ENCODE results near the gene AGTRAP. TPM values are rescaled to one million over a fixed set of nuclear protein-coding genes. Genes with fewer than 3 reads are reported as not detected.
A peak's percentile ranks its signal among the peaks of the same experiment; 100 is the strongest.

AGTRAP gene, protein sequence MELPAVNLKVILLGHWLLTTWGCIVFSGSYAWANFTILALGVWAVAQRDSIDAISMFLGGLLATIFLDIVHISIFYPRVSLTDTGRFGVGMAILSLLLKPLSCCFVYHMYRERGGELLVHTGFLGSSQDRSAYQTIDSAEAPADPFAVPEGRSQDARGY
- 47.0 TPM for polyA plus RNA-seq (2012; ENCODE audit: insufficient read length, low read depth)

DNA sequence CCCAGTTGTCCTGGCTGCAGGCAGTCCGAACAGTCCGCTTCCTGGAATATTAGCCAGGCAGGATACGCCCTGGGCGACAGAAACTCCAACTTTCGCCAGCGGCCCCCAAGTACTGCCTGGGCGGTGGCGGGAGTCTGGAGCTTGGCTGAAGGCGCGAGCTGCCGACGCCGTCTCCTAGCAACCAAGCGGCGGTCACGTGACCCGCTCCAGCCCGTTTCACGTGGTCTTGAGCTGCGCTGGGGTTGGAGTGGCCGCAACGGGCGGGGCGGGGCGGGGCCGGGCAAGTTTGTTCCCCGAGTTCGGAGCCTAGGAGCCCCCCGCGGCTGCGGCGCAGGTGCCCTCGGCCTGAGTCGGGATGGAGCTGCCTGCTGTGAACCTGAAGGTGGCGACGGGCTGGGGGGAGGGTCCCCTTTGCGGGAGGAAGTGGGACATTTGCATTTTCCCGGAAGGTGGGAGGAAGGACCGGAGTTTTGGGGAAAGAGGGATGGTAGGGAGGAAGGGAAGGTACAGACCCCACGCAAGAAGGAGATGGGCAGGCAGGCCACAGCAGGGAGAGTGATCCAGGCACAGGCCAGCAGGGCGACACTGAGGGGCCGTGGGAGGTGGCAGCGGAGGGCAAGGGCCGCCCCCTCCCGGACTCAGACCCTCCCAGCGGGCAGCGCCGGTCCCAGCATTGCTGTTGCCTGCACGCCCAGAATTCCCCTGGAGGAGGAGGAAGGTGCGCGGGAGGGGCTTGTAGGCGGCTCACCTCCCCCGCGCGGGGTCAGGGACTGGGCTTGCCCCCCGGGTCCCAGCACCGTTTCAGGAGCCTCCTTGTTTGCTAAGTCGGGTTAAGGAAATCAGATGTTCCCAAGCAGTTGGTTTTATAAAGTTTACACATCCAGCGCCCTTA is at the start of gene AGTRAP:
TSS of gene AGTRAP (plus strand) at position 283 of the 892 bp plus-strand sequence. CDS start at position 356, 73 bp downstream.
- no peak for TF ChIP-seq TAF1 (IDR thresholded peaks at IDR 0.05; ENCODE audit: borderline replicate concordance, insufficient read depth, low read length)
- peak; percentile 84; the same call in 1 of the 2 replicates for TF ChIP-seq SIN3A (IDR thresholded peaks at IDR 0.05; ENCODE audit: borderline replicate concordance, insufficient read depth, low read length)
- TF ChIP-seq FOXP2 (optimal IDR thresholded peaks at IDR 0.05; ENCODE audit: borderline replicate concordance, extremely low read depth, extremely low read length, insufficient read depth) = peak; percentile 8
- TF ChIP-seq, protein P1, sequence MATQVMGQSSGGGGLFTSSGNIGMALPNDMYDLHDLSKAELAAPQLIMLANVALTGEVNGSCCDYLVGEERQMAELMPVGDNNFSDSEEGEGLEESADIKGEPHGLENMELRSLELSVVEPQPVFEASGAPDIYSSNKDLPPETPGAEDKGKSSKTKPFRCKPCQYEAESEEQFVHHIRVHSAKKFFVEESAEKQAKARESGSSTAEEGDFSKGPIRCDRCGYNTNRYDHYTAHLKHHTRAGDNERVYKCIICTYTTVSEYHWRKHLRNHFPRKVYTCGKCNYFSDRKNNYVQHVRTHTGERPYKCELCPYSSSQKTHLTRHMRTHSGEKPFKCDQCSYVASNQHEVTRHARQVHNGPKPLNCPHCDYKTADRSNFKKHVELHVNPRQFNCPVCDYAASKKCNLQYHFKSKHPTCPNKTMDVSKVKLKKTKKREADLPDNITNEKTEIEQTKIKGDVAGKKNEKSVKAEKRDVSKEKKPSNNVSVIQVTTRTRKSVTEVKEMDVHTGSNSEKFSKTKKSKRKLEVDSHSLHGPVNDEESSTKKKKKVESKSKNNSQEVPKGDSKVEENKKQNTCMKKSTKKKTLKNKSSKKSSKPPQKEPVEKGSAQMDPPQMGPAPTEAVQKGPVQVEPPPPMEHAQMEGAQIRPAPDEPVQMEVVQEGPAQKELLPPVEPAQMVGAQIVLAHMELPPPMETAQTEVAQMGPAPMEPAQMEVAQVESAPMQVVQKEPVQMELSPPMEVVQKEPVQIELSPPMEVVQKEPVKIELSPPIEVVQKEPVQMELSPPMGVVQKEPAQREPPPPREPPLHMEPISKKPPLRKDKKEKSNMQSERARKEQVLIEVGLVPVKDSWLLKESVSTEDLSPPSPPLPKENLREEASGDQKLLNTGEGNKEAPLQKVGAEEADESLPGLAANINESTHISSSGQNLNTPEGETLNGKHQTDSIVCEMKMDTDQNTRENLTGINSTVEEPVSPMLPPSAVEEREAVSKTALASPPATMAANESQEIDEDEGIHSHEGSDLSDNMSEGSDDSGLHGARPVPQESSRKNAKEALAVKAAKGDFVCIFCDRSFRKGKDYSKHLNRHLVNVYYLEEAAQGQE (IDR thresholded peaks at IDR 0.05; ENCODE audit: insufficient read depth in 1 of 2, low read depth in 2 of 2, low read length in 2 of 2) = no peak
- peak; percentile 33; the same call in 1 of the 2 replicates for TF ChIP-seq POLR2AphosphoS5 (IDR thresholded peaks at IDR 0.05; ENCODE audit: low read depth, low read length)

DNA sequence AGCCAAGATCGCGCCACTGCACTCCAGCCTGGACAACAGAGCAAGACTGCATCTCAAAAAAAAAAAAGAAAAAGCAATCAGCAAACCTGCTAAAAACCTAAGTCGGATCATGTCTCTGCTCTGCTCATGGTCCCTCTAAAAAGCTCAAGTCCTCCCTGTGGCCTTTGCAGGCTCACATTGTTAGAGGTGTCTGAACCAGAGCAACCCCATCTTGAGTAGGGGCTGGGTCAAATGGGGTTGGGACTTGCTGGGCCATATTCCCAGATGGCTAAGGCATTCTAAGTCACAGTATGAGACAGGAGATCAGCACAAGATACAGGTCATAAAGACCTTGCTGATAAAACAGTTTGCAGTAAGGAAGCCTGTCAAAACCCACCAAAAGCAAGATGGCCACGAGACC is 47.4 kb upstream of the AGTRAP start:
- TF ChIP-seq SIN3A (IDR thresholded peaks at IDR 0.05; ENCODE audit: borderline replicate concordance, insufficient read depth, low read length) (no peak), TAF1 (IDR thresholded peaks at IDR 0.05; ENCODE audit: borderline replicate concordance, insufficient read depth, low read length) (no peak), POLR2AphosphoS5 (IDR thresholded peaks at IDR 0.05; ENCODE audit: low read depth, low read length) (no peak), FOXP2 (optimal IDR thresholded peaks at IDR 0.05; ENCODE audit: borderline replicate concordance, extremely low read depth, extremely low read length, insufficient read depth) (no peak)
- TF ChIP-seq, protein P1 (IDR thresholded peaks at IDR 0.05; ENCODE audit: insufficient read depth in 1 of 2, low read depth in 2 of 2, low read length in 2 of 2) = no peak

DNA sequence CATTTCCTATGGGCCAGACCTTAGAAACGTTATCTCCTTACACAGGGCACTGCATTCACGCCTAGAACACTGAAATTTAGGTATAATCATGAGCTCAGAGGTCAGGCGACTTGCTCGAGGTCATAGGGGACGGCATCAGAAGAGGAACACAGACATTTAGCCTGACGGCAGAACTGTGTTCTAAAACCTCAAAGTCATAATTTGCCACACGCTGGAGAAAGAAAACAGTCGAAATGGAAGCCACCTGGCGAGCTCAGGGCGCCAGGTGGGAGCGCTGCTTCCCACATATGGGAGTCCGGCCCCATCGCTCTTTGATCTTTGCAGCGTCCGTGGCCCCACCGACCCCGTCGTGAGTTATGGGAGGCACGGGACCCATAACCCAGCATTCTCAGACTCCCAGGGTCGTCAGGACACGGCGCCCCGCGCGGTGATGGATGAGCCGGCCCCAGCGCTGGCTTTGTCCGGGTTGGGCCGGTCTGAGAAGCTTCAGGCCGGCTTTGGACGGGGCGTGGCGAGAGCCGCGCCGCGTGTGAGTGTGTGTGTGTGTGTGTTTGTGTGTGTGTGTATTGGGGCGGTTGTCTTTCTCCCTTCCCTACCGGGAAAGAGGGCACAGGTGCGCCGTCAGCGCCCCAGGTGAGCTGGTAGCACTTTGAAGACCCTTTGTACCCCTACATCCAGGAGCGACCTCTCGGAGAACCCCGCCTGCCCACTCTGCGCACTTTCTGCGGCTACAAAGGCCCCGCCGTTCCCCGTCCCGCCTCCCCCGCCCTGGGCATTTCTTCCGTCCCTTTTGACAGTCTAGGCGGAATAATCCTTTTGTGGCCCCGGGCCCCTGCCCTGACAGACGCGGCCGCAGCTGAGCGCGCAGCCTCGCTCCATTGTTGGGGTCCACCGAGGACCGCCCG is 45.3 kb upstream of the AGTRAP start:
- TF ChIP-seq POLR2AphosphoS5 (IDR thresholded peaks at IDR 0.05; ENCODE audit: low read depth, low read length) = no peak
- TF ChIP-seq, protein P1 (IDR thresholded peaks at IDR 0.05; ENCODE audit: insufficient read depth in 1 of 2, low read depth in 2 of 2, low read length in 2 of 2) = no peak
- no peak for TF ChIP-seq FOXP2 (optimal IDR thresholded peaks at IDR 0.05; ENCODE audit: borderline replicate concordance, extremely low read depth, extremely low read length, insufficient read depth)
- no peak for TF ChIP-seq SIN3A (IDR thresholded peaks at IDR 0.05; ENCODE audit: borderline replicate concordance, insufficient read depth, low read length)
- TF ChIP-seq TAF1 (IDR thresholded peaks at IDR 0.05; ENCODE audit: borderline replicate concordance, insufficient read depth, low read length) = no peak

DNA sequence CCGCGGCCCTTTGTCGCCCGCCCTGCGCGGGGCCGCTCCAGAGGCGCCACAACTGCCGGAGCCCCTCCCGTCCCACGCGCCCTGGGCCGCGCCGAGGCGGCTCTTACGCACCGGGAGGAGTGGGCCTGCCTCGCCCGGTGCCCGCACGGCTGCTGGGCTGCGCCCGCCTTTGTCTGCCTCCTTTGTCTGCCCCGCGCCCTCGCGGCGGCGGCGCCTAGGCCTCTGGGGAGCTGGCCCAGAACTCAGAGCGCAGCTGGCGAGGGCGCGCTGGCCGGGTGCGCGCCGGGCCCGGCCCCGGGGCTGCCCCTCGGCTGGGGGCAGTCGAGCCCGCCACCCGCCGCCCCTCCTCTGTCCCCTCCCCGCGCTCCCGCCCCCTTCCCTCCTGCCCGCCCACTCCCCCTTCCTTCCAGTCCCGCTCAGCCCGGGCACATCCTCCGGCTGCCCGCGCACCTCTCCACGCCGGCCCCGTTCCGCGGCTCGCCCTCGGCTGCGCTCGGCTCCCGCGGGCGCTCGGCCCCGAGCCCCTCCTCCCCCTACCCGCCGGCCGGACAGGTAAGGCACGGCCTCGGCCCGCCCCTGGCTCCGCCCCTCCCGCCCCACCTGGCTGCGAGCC is 44.5 kb upstream of the AGTRAP start, which contains the start of gene DRAXIN:
TSS of gene DRAXIN (plus strand) at position 409 of the 613 bp plus-strand sequence. CDS start 14,549 bp downstream, outside the sequence.
- TF ChIP-seq, protein P1 (IDR thresholded peaks at IDR 0.05; ENCODE audit: insufficient read depth in 1 of 2, low read depth in 2 of 2, low read length in 2 of 2) = no peak
- TF ChIP-seq TAF1 (IDR thresholded peaks at IDR 0.05; ENCODE audit: borderline replicate concordance, insufficient read depth, low read length) (no peak), FOXP2 (optimal IDR thresholded peaks at IDR 0.05; ENCODE audit: borderline replicate concordance, extremely low read depth, extremely low read length, insufficient read depth) (no peak), POLR2AphosphoS5 (IDR thresholded peaks at IDR 0.05; ENCODE audit: low read depth, low read length) (no peak), SIN3A (IDR thresholded peaks at IDR 0.05; ENCODE audit: borderline replicate concordance, insufficient read depth, low read length) (no peak)

Measured in PFSK-1 (cell line).